H4 (cell line): Measurements from ENCODE around the gene RAG2. TPM values are rescaled to one million over a fixed set of nuclear protein-coding genes. Genes with fewer than 3 reads are reported as not detected.

Experiments
- DNase-seq: peaks from one replicate; pipeline ENCODE4 v3.0.0-alpha.2; 2015; ENCODE audit warnings: low spot score
- total RNA-seq: library from RNA; depleted of rRNA; stranded (reverse); fragments of >200 nt; shearing (Covaris generic); gene quantifications from 2 replicates; pipeline ENCODE4 v1.2.3, GENCODE V29; 2014; rRNA removed

RAG2 gene
- total RNA-seq: not detected in 2 replicates

- no peak for DNase-seq
Observed at GRCh38 chr11:36598051-36598450, at the start of gene RAG2. Gene RAG2, minus strand, starts transcription at chr11:36598236. Its CDS starts 4,068 bp downstream, at chr11:36594168.

GRCh38 chr11:36638556-36638955, 40.5 kb upstream of the RAG2 start:
- DNase-seq: no peak

- no peak for DNase-seq
Observed at GRCh38 chr11:36635066-36635862, 37.2 kb upstream of the RAG2 start.

- no peak for DNase-seq
Observed at GRCh38 chr11:36631774-36632173, 33.7 kb upstream of the RAG2 start.

GRCh38 chr11:36628765-36629244, 30.8 kb upstream of the RAG2 start:
- no peak for DNase-seq

GRCh38 chr11:36628141-36628540, 30.1 kb upstream of the RAG2 start:
- DNase-seq: no peak

GRCh38 chr11:36627471-36627870, 29.4 kb upstream of the RAG2 start:
- no peak for DNase-seq

- no peak for DNase-seq
Observed at GRCh38 chr11:36627006-36627405, 29.0 kb upstream of the RAG2 start.

GRCh38 chr11:36623494-36623893, 25.5 kb upstream of the RAG2 start:
- DNase-seq: no peak

- peak; percentile 27 for DNase-seq
Observed at GRCh38 chr11:36622431-36623136, 24.5 kb upstream of the RAG2 start.

- no peak for DNase-seq
Observed at GRCh38 chr11:36620246-36620645, 22.2 kb upstream of the RAG2 start.

GRCh38 chr11:36619502-36619901, 21.5 kb upstream of the RAG2 start:
- no peak for DNase-seq

- no peak for DNase-seq
Observed at GRCh38 chr11:36618363-36619047, 20.5 kb upstream of the RAG2 start.

GRCh38 chr11:36617543-36618362, 19.7 kb upstream of the RAG2 start:
- DNase-seq: no peak

- DNase-seq: no peak
Observed at GRCh38 chr11:36615826-36616225, 17.8 kb upstream of the RAG2 start.

- DNase-seq: no peak
Observed at GRCh38 chr11:36609383-36609782, 11.3 kb upstream of the RAG2 start.

GRCh38 chr11:36608491-36609199, 10.6 kb upstream of the RAG2 start:
- no peak for DNase-seq

GRCh38 chr11:36605221-36606216, 7.5 kb upstream of the RAG2 start:
- no peak for DNase-seq

GRCh38 chr11:36602135-36602534, 4.1 kb upstream of the RAG2 start:
- no peak for DNase-seq

- DNase-seq: no peak
Observed at GRCh38 chr11:36601155-36601554, 3.1 kb upstream of the RAG2 start.
